Spinal cord (tissue), 10 donors: ENCODE results near the gene CACNG6. TPM values are rescaled to one million over a fixed set of nuclear protein-coding genes. Genes with fewer than 3 reads are reported as not detected.
"Not testable (repeated sequence)": the region's sequence is repeated elsewhere in the genome, so short reads cannot be mapped to it uniquely, and the experiment has no call there.

Experiments
- DNase-seq, 6 donors: peaks; one replicate each; pipeline versions ENCODE4 v3.0.0 to v3.0.0-alpha.2; 2013 to 2015; ENCODE audit warnings: low spot score in 6 of 6, low read depth in 4 of 6
- H3K27ac ChIP-seq: one replicate; pipeline ENCODE4 v1.5.1; 2013; ENCODE audit warnings: low read depth, low read length, control low read depth
- H3K27me3 ChIP-seq: one replicate; pipeline ENCODE4 v1.6.1; 2013; ENCODE audit warnings: low read length; ENCODE audit not compliant: control insufficient read depth, insufficient read depth
- H3K36me3 ChIP-seq: one replicate; pipeline ENCODE4 v1.6.1; 2013; ENCODE audit warnings: low read length; ENCODE audit not compliant: control insufficient read depth, insufficient read depth
- H3K4me1 ChIP-seq: one replicate; pipeline ENCODE4 v1.6.1; 2013; ENCODE audit warnings: low read length; ENCODE audit not compliant: control insufficient read depth, insufficient read depth
- H3K4me3 ChIP-seq: one replicate; pipeline ENCODE4 v1.5.1; 2013; ENCODE audit warnings: low read depth, low read length, control low read depth
- H3K9me3 ChIP-seq: one replicate; pipeline ENCODE4 v1.6.1; 2013; ENCODE audit warnings: low read length; ENCODE audit not compliant: control insufficient read depth, insufficient read depth
- WGBS: methylation state at CpG from one replicate; pipeline ENCODE4 v1.1.5; 2013; ENCODE audit warnings: missing lambda C conversion rate; ENCODE audit not compliant: insufficient coverage; 5-methylcytosine and 5-hydroxymethylcytosine counted together
- polyA plus RNA-seq, 2 donors: library from polyadenylated mRNA; unstranded; fragments of 120-200 nt; gene quantifications; one replicate each; pipeline ENCODE4 v1.2.1, GENCODE V29; 2013; ENCODE audit not compliant: insufficient read length in 2 of 2
- small RNA-seq: library from RNA; depleted of rRNA; stranded (forward); fragments of <200 nt; gene quantifications from one replicate; pipeline ENCODE3, GENCODE V24; 2014; ENCODE audit warnings: low replicate concordance
- total RNA-seq, 2 donors: library from RNA; depleted of rRNA in 1 of 2; stranded (reverse); fragments of 120-200 nt in 1 of 2; fragments of >200 nt in 1 of 2; gene quantifications; one replicate each; pipeline versions ENCODE4 v1.2.3 to v1.2.4, GENCODE V29; 2013 to 2014
- donor health status: healthy.

The CACNG6 gene
- total and polyA plus RNA-seq, 4 donors = 0.20 to 2.4 (median 1.6) TPM

DNA sequence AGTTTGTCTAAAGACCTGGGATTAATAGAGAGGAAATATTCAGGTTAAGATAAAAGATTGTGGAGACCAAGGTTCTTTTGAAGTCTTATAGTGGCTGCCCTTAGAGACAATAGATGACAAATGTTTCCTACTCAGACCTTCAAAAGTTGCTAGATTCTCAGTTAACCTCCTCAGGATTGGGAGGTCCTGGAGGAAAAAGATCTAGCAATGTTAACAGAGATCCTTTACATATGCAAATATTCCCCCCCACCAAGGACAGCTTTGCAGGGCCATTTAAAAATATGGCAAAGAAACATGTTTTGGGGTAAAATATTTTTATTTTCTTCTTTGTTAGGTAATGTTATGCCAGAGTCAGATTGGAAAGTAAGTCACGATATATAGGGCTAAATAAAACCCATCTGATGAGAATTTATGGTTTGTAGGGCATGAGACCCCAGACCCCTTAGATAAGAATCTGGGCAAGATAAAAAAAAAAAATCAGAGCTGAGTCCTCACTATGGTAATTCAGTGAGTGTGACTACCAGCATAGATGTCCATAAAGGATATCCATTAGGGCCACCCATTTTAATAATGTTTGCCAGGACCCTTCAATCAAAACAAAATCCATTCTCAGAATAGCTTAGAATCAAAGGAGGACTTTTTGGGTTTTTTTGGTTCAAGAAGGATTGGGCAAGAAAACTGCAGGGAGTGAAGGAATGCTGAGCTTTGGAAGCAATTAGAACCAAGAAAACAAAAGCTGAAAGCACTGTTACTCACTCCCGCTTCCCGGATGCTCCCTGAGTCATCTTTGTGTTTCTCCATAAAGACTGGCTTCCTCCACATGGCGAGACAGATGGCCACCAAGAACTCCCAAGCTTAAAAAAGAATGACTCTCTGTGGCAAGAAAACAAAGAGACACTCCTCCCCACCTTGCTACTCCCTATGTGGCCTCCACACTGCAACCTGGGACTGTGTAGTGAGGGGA is 44.1 kb downstream of the CACNG6 start:
- H3K4me1 ChIP-seq = no peaks in the 10 kb centered on the region
- no peak overlapping the region for H3K27ac ChIP-seq
- H3K9me3 ChIP-seq = no peaks in the 10 kb centered on the region
- no peaks in the 10 kb centered on the region for H3K36me3 ChIP-seq
- WGBS = 20% methylated on average over 4 of the region's 4 CpGs
- no peak overlapping the region for H3K4me3 ChIP-seq
- DNase-seq = peak in 1 of 6 donors; percentile 73
- no peaks in the 10 kb centered on the region for H3K27me3 ChIP-seq

DNA sequence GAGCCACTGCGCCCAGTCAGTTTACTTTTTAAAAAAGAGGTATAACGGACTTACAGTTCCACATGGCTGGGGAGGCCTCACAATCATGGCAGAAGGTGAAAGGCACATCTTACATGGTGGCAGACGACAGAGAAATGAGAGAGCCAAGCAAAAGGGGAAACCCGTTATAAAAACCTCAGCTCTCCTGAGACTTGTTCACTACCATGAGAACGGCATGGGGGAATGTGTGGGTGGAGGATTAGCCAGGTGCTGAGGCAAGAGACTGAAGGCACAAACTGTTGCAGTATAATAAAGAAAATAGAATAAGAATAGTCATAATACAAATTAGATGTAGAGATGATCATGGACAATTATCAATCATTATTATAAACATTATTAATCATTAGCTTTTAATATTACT is 45.1 kb downstream of the CACNG6 start:
- not testable (repeated sequence) for H3K27me3 ChIP-seq, H3K27ac ChIP-seq, H3K9me3 ChIP-seq, H3K4me1 ChIP-seq, DNase-seq, H3K4me3 ChIP-seq, H3K36me3 ChIP-seq
- WGBS = 88% methylated on average over 1 of the region's 5 CpGs

DNA sequence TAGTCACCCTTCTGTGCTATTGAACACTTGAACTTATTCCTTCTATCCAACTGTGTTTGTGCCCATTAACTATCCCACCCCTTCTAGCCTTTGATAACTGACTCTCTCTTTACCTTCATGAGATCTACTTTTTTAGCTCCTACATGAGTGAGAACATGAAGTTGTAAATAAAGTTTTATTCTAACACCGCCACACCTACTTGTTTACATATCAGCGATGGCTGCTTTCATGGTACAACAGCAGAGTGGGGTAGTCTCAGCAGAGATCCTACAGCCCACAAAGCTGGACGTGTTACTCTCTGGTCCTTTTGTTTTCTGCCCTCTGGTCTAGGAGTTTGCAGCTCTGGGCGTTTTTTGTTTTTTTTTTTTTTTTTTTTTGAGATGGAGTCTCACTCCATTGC is 48.6 kb downstream of the CACNG6 start:
- H3K9me3 ChIP-seq = no peaks in the 10 kb centered on the region
- DNase-seq = no peak
- H3K4me3 ChIP-seq = no peak overlapping the region
- WGBS = 67% methylated on average over 3 of the region's 4 CpGs
- peaks cover 2% of the 10 kb centered on the region for H3K27me3 ChIP-seq
- H3K27ac ChIP-seq = no peak overlapping the region
- no peaks in the 10 kb centered on the region for H3K36me3 ChIP-seq
- H3K4me1 ChIP-seq = no peaks in the 10 kb centered on the region

DNA sequence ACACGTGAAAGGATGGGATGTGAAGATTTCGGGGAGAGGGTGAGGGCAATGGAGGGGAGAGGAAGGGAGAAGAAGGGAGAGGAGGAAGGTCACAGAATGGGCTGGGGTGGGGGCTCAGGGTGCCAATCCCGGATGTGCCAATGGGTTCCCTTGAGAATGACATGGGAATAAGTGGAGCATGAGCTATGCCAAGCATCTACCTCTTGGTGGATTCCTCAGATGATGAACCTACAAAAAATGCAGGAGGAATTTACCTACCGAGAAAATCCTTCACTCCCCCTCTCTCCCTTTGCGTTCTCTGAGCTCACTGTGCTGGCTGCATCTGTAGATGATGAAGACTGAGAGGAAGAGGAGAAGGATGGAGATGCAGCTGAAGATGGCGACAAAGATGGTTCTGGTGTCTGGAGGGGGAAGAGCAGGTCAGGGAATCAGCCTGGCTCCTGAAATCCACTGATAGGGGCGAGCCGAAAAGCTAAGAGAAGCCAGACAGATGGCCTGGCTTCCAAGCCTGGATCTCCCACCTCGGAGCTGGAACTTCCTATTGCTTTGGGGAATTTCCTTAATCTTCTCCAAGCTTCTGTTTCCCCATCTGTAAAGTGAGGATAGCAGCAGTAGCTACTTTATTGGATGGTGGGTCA is 50.7 kb downstream of the CACNG6 start:
- no peak overlapping the region for H3K27ac ChIP-seq
- H3K9me3 ChIP-seq = no peaks in the 10 kb centered on the region
- no peaks in the 10 kb centered on the region for H3K36me3 ChIP-seq
- WGBS = 70% methylated on average over 4 of the region's 9 CpGs
- H3K4me3 ChIP-seq = no peak overlapping the region
- H3K27me3 ChIP-seq = peaks cover 8% of the 10 kb centered on the region
- H3K4me1 ChIP-seq = no peaks in the 10 kb centered on the region
- DNase-seq = no peak

DNA sequence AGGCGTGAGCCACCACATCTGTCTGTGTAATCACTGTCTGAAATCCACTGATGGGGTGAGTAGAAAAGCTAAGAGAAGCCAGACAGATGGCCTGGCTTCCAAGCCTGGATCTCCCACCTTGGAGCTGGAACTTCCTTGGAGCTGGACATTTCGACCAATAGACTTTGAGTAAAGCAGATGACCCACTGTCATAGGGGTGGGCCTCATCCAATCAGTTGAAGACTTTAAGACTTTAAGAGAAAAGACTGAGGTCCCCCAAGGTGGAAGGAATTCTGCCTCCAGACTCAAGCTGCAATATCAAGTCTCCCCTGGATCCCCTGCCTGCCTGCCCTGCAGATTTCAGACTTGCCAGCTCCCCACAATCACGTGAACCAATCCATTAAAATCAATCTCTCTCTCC is 51.6 kb downstream of the CACNG6 start:
- Histone ChIP-seq H3K4me1 (no peaks in the 10 kb centered on the region), H3K4me3 (no peak overlapping the region), H3K27me3 (peaks cover 8% of the 10 kb centered on the region), H3K36me3 (no peaks in the 10 kb centered on the region), H3K9me3 (no peaks in the 10 kb centered on the region), H3K27ac (no peak overlapping the region)
- no peak for DNase-seq
- 88% methylated on average over 1 of the region's 3 CpGs for WGBS

DNA sequence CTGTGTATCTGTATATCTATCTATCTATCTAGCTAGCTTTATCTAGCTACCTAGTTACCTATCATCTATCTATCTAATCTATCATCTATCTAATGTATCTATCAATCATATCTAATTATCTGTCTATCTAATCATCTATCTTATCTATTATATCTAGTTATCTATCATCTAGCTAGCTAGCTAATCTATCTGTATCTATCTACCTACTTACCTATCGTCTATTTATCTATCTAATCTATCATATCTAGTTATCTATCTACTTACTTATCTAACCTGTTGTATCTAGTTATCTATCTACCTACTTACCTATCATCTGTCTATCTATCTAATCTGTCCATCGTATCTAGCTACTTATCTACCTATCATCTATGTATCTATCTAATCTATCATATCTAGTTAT is 54.3 kb downstream of the CACNG6 start:
- H3K4me3 ChIP-seq = no peak overlapping the region
- H3K36me3 ChIP-seq = no peaks in the 10 kb centered on the region
- no CpG with 5 or more reads among the region's 2 CpGs for WGBS
- no peaks in the 10 kb centered on the region for H3K4me1 ChIP-seq
- no peaks in the 10 kb centered on the region for H3K9me3 ChIP-seq
- H3K27ac ChIP-seq = no peak overlapping the region
- DNase-seq = no peak
- H3K27me3 ChIP-seq = peaks cover 8% of the 10 kb centered on the region

DNA sequence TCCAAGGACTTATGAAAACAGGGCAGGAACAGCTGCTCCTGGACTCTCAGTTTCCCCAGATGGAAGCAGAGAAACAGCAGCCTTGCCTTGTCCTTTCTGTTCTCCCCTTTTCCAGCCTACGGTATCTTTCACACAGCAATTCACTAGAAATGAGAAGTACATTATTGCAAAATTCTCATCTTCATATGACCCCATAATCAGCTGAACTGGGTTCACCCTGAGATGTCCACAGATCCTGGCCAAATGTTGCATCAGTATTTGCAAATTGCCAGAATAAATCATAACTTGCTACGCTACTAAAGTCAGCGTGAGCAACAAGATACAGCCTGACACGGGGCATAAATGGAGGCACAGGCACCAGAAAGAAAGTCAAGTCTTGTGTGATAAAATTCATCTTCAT is 56.2 kb downstream of the CACNG6 start:
- no peaks in the 10 kb centered on the region for H3K4me1 ChIP-seq
- H3K4me3 ChIP-seq = no peak overlapping the region
- no peaks in the 10 kb centered on the region for H3K9me3 ChIP-seq
- 89% methylated on average over 3 of the region's 4 CpGs for WGBS
- no peaks in the 10 kb centered on the region for H3K36me3 ChIP-seq
- DNase-seq = no peak
- H3K27ac ChIP-seq = no peak overlapping the region
- H3K27me3 ChIP-seq = peaks cover 8% of the 10 kb centered on the region

Small RNA genes within 50 kb of the gene (small RNA-seq; reads per million reads assigned to genes)
- not detected for gene AC012314.20

Other genes with a start within 250 kb of the CACNG6 start
- gene NLRP12, start 167.3 kb upstream of the CACNG6 start, total RNA-seq = under 1 TPM; 0.11 to 0.99 TPM
- under 1 TPM in 1 of 2 donors, not detected in 1; 0.36 TPM for gene NLRP12, start 167.3 kb upstream of the CACNG6 start, polyA plus RNA-seq
- 10 to 100 TPM; 18.2 to 18.7 TPM for gene MYADM, start 123.8 kb upstream of the CACNG6 start, total RNA-seq
- 10 to 100 TPM; 54.5 to 80.3 TPM for gene MYADM, start 123.8 kb upstream of the CACNG6 start, polyA plus RNA-seq
- 1 to 10 TPM; 1.0 to 2.9 TPM for gene PRKCG, start 109.4 kb upstream of the CACNG6 start, total RNA-seq
- gene PRKCG, start 109.4 kb upstream of the CACNG6 start, polyA plus RNA-seq = 1 to 10 TPM; 5.2 to 7.5 TPM
- 1 to 10 TPM; 5.1 to 9.7 TPM for gene CACNG7, start 82.4 kb upstream of the CACNG6 start, total RNA-seq
- 100 to 1,000 TPM; 129 to 139 TPM for gene CACNG7, start 82.4 kb upstream of the CACNG6 start, polyA plus RNA-seq
- 1 to 10 TPM; 1.2 to 4.4 TPM for gene CACNG8, start 28.7 kb upstream of the CACNG6 start, total RNA-seq
- 10 to 100 TPM; 17.8 to 23.9 TPM for gene CACNG8, start 28.7 kb upstream of the CACNG6 start, polyA plus RNA-seq
- 1 to 10 TPM in 1 of 2 donors, under 1 TPM in 1; 0.28 to 1.8 TPM for gene VSTM1, start 72.3 kb downstream of the CACNG6 start, total RNA-seq
- gene VSTM1, start 72.3 kb downstream of the CACNG6 start, polyA plus RNA-seq = 1 to 10 TPM in 1 of 2 donors, under 1 TPM in 1; 0.41 to 1.1 TPM
- under 1 TPM in 1 of 2 donors, not detected in 1; 0.50 TPM for gene TARM1, start 89.7 kb downstream of the CACNG6 start, total RNA-seq
- gene TARM1, start 89.7 kb downstream of the CACNG6 start, polyA plus RNA-seq = under 1 TPM in 1 of 2 donors, not detected in 1; 0.17 TPM
- 1 to 10 TPM in 1 of 2 donors, under 1 TPM in 1; 0.44 to 1.1 TPM for gene OSCAR, start 109.2 kb downstream of the CACNG6 start, total RNA-seq
- gene OSCAR, start 109.2 kb downstream of the CACNG6 start, polyA plus RNA-seq = 1 to 10 TPM; 1.7 to 1.8 TPM
- 100 to 1,000 TPM in 1 of 2 donors, 1 to 10 TPM in 1; 8.4 to 277 TPM for gene NDUFA3, start 111.2 kb downstream of the CACNG6 start, total RNA-seq
- 100 to 1,000 TPM; 203 to 241 TPM for gene NDUFA3, start 111.2 kb downstream of the CACNG6 start, polyA plus RNA-seq
- gene TFPT, start 124.0 kb downstream of the CACNG6 start, total RNA-seq = 10 to 100 TPM in 1 of 2 donors, 1 to 10 TPM in 1; 8.4 to 20.1 TPM
- gene TFPT, start 124.0 kb downstream of the CACNG6 start, polyA plus RNA-seq = 10 to 100 TPM; 28.4 to 34.5 TPM
- 10 to 100 TPM; 26.9 to 54.4 TPM for gene PRPF31, start 124.1 kb downstream of the CACNG6 start, total RNA-seq
- gene PRPF31, start 124.1 kb downstream of the CACNG6 start, polyA plus RNA-seq = 10 to 100 TPM; 69.9 to 72.4 TPM
- 10 to 100 TPM in 1 of 2 donors, 1 to 10 TPM in 1; 7.2 to 14.4 TPM for gene CNOT3, start 146.1 kb downstream of the CACNG6 start, total RNA-seq
- 10 to 100 TPM; 59.0 to 62.9 TPM for gene CNOT3, start 146.1 kb downstream of the CACNG6 start, polyA plus RNA-seq
- gene LENG1, start 168.1 kb downstream of the CACNG6 start, total RNA-seq = 10 to 100 TPM in 1 of 2 donors, 1 to 10 TPM in 1; 3.7 to 13.3 TPM
- gene LENG1, start 168.1 kb downstream of the CACNG6 start, polyA plus RNA-seq = 10 to 100 TPM; 11.8 to 11.9 TPM
- 1 to 10 TPM in 1 of 2 donors, under 1 TPM in 1; 0.50 to 2.1 TPM for gene TMC4, start 181.5 kb downstream of the CACNG6 start, total RNA-seq
- gene TMC4, start 181.5 kb downstream of the CACNG6 start, polyA plus RNA-seq = 1 to 10 TPM; 2.8 to 4.2 TPM
- gene MBOAT7, start 197.9 kb downstream of the CACNG6 start, total RNA-seq = 10 to 100 TPM; 31.6 to 32.8 TPM
- 100 to 1,000 TPM; 109 to 112 TPM for gene MBOAT7, start 197.9 kb downstream of the CACNG6 start, polyA plus RNA-seq
- 10 to 100 TPM; 24.6 to 43.6 TPM for gene TSEN34, start 199.7 kb downstream of the CACNG6 start, total RNA-seq
- gene TSEN34, start 199.7 kb downstream of the CACNG6 start, polyA plus RNA-seq = 10 to 100 TPM; 49.1 to 53.0 TPM
- gene RPS9, start 209.2 kb downstream of the CACNG6 start, total RNA-seq = 1,000 to 10,000 TPM; 1,598 to 1,602 TPM
- 1,000 to 10,000 TPM; 1,091 to 1,368 TPM for gene RPS9, start 209.2 kb downstream of the CACNG6 start, polyA plus RNA-seq
- gene LILRB3, start 231.4 kb downstream of the CACNG6 start, total RNA-seq = 1 to 10 TPM; 1.7 to 5.1 TPM
- under 1 TPM; 0.59 to 0.86 TPM for gene LILRB3, start 231.4 kb downstream of the CACNG6 start, polyA plus RNA-seq